CD14-positive monocyte (primary cell): Measurements from ENCODE around the gene ABTB2. TPM values are rescaled to one million over a fixed set of nuclear protein-coding genes. Genes with fewer than 3 reads are reported as not detected.

Experiments used
- DNase-seq, 3 donors: peaks; one replicate each; pipeline ENCODE4 v3.0.0-alpha.2; 2011 to 2022
- H2AFZ ChIP-seq: 2 replicates; pipeline ENCODE4 v1.6.0; 2012; ENCODE audit warnings: mild to moderate bottlenecking, low read depth, low read length, inconsistent platforms; ENCODE audit not compliant: insufficient read depth, poor library complexity, severe bottlenecking
- H3K27ac ChIP-seq, 2 donors: 1 replicate in 1 of 2; 2 replicates in 1 of 2; pipeline ENCODE4 v1.5.1; 2012 to 2013; ENCODE audit warnings: low read length in 2 of 2, control low read depth in 1 of 2, inconsistent platforms in 1 of 2, low read depth in 1 of 2, mild to moderate bottlenecking in 1 of 2
- H3K27me3 ChIP-seq, 2 donors: one replicate each; pipeline versions ENCODE4 v1.6.0 to v1.6.1; 2011 to 2013; ENCODE audit warnings: low read length in 2 of 2; ENCODE audit not compliant: control insufficient read depth in 2 of 2, insufficient read depth in 2 of 2
- H3K36me3 ChIP-seq, 2 donors: replicated peaks in 1 of 2; 1 replicate in 1 of 2; 2 replicates in 1 of 2; pipeline versions ENCODE4 v1.5.1 to v1.6.1; 2012 to 2013; ENCODE audit warnings: low read length in 2 of 2, control low read depth in 1 of 2, inconsistent platforms in 1 of 2, mild to moderate bottlenecking in 1 of 2; ENCODE audit not compliant: insufficient read depth in 2 of 2, control insufficient read depth in 1 of 2
- H3K4me1 ChIP-seq, 2 donors: 1 replicate in 1 of 2; 2 replicates in 1 of 2; pipeline versions ENCODE4 v1.5.1 to v1.6.1; 2012 to 2013; ENCODE audit warnings: low read length in 2 of 2, control low read depth in 1 of 2, inconsistent platforms in 1 of 2, mild to moderate bottlenecking in 1 of 2, moderate library complexity in 1 of 2; ENCODE audit not compliant: insufficient read depth in 2 of 2, control insufficient read depth in 1 of 2
- H3K4me2 ChIP-seq: replicated peaks from 2 replicates; pipeline ENCODE3; 2012; ENCODE audit warnings: low read length, moderate library complexity, mild to moderate bottlenecking; ENCODE audit not compliant: poor library complexity, severe bottlenecking; ENCODE audit errors: extremely low read depth
- H3K4me3 ChIP-seq, 3 experiments: fragments of 200-600 bp in 1 of 3; sonication (generic) in 1 of 3; replicated peaks in 1 of 3; 1 replicate in 2 of 3; 2 replicates in 1 of 3; pipeline ENCODE4 v1.5.1; 2011 to 2013; ENCODE audit warnings: low read length in 3 of 3, mild to moderate bottlenecking in 3 of 3, control low read depth in 2 of 3, low read depth in 2 of 3, inconsistent platforms in 1 of 3, moderate library complexity in 1 of 3
- H3K79me2 ChIP-seq: 2 replicates; pipeline ENCODE4 v1.6.0; 2012; ENCODE audit warnings: mild to moderate bottlenecking, control low read depth, inconsistent platforms, low read length, moderate library complexity; ENCODE audit not compliant: insufficient read depth
- H3K9ac ChIP-seq: 2 replicates; pipeline ENCODE4 v1.6.0; 2017; ENCODE audit warnings: low read length, mild to moderate bottlenecking; ENCODE audit not compliant: insufficient read depth, poor library complexity, severe bottlenecking
- H3K9me3 ChIP-seq, 2 donors: replicated peaks in 1 of 2; 1 replicate in 1 of 2; 2 replicates in 1 of 2; pipeline versions ENCODE4 v1.5.1 to v1.6.1; 2012 to 2013; ENCODE audit warnings: low read length in 2 of 2, control low read depth in 1 of 2; ENCODE audit not compliant: control insufficient read depth in 1 of 2, insufficient read depth in 1 of 2
- H4K20me1 ChIP-seq: 2 replicates; pipeline ENCODE4 v1.6.0; 2012; ENCODE audit warnings: mild to moderate bottlenecking, low read length, control low read depth, moderate library complexity; ENCODE audit not compliant: insufficient read depth
- H3K27ac Mint-ChIP-seq, 7 donors: one replicate each; pipeline ENCODE4 v1.8.0; 2020; ENCODE audit warnings: mild to moderate bottlenecking in 7 of 7, mixed read lengths in 7 of 7, moderate library complexity in 6 of 7, inconsistent platforms in 2 of 7
- H3K27me3 Mint-ChIP-seq, 3 donors: one replicate each; pipeline ENCODE4 v1.8.0; 2021 to 2022; ENCODE audit warnings: low read depth in 3 of 3, mild to moderate bottlenecking in 3 of 3, mixed read lengths in 3 of 3, moderate library complexity in 3 of 3, inconsistent platforms in 1 of 3
- H3K36me3 Mint-ChIP-seq, 2 donors: one replicate each; pipeline ENCODE4 v1.8.0; 2020; ENCODE audit warnings: mixed read lengths in 2 of 2, inconsistent platforms in 1 of 2, mild to moderate bottlenecking in 1 of 2
- H3K4me1 Mint-ChIP-seq: one replicate; pipeline ENCODE4 v1.8.0; 2020; ENCODE audit warnings: mild to moderate bottlenecking, mixed read lengths
- H3K4me3 Mint-ChIP-seq, 2 donors: one replicate each; pipeline ENCODE4 v1.8.0; 2020; ENCODE audit warnings: mild to moderate bottlenecking in 2 of 2, mixed read lengths in 2 of 2, moderate library complexity in 1 of 2
- H3K9me3 Mint-ChIP-seq, 7 donors: one replicate each; pipeline ENCODE4 v1.8.0; 2020 to 2022; ENCODE audit warnings: mixed read lengths in 7 of 7, mild to moderate bottlenecking in 6 of 7, moderate library complexity in 6 of 7, inconsistent platforms in 2 of 7
- CTCF ChIP-seq: fragments of 200-600 bp; IDR thresholded peaks from one replicate; pipeline ENCODE4 v1.8.0; 2022; ENCODE audit warnings: antibody characterized with exemption, mild to moderate bottlenecking
- WGBS: methylation state at CpG from one replicate; pipeline ENCODE4 v1.1.5; 2013; ENCODE audit warnings: missing lambda C conversion rate; ENCODE audit not compliant: insufficient coverage; 5-methylcytosine and 5-hydroxymethylcytosine counted together
- intact Hi-C, 2 donors: fragments of 100-400 bp; cut with micrococcal nuclease; formaldehyde crosslinking; loops; one replicate each; pipeline versions ENCODE4 v1.15.0 to v1.15.1; 2023
- polyA plus RNA-seq, 3 donors: library from polyadenylated mRNA; depleted of rRNA in 1 of 3; unstranded in 2 of 3; stranded (reverse) in 1 of 3; fragments of 300-500 nt in 2 of 3; fragments of >200 nt in 1 of 3; fragmentation: Illumina TruSeq in 2 of 3; gene quantifications; 1 replicate in 2 of 3; 2 replicates in 1 of 3; pipeline ENCODE4 v1.2.3, GENCODE V29; 2012 to 2021

ABTB2 gene
- polyA plus RNA-seq, 3 donors: 0.25 to 1.7 (median 0.26) TPM

GRCh38 chr11:34146866-34147265 lies 210.9 kb downstream of the ABTB2 start:
- intact Hi-C loops: no loop called here
- no peak overlapping the region for H2AFZ ChIP-seq
- Mint-ChIP-seq H3K4me1 (peaks cover 23% of the 10 kb centered on the region), H3K36me3 (peaks cover 74 to 79% of the 10 kb centered on the region in 2 donors), H3K27ac (peak overlapping the region in 3 of 7 donors; percentile 0 to 57 (median 50)), H3K9me3 (no peaks in the 10 kb centered on the region), H3K27me3 (no peaks in the 10 kb centered on the region), H3K4me3 (no peak overlapping the region)
- H4K20me1 ChIP-seq: no peaks in the 10 kb centered on the region
- no peak for DNase-seq
- peaks cover 68 to 96% of the 10 kb centered on the region in 2 donors for H3K36me3 ChIP-seq
- no peak overlapping the region for H3K9ac ChIP-seq
- H3K4me3 ChIP-seq: no peak overlapping the region
- H3K4me2 ChIP-seq: no peak overlapping the region
- H3K27ac ChIP-seq: no peak overlapping the region
- WGBS: 100% methylated on average over 3 of the region's 5 CpGs
- H3K4me1 ChIP-seq: peaks cover 15 to 18% of the 10 kb centered on the region in 2 donors
- H3K9me3 ChIP-seq: no peaks in the 10 kb centered on the region
- H3K27me3 ChIP-seq: no peaks in the 10 kb centered on the region
- TF ChIP-seq CTCF: no peak
- no peaks in the 10 kb centered on the region for H3K79me2 ChIP-seq

- Mint-ChIP-seq H3K4me1 (peaks cover 23% of the 10 kb centered on the region), H3K9me3 (no peaks in the 10 kb centered on the region), H3K27ac (peak overlapping the region in 3 of 7 donors; percentile 24 to 69 (median 50)), H3K4me3 (no peak overlapping the region), H3K27me3 (no peaks in the 10 kb centered on the region), H3K36me3 (peaks cover 75 to 82% of the 10 kb centered on the region in 2 donors)
- DNase-seq: no peak
- intact Hi-C loops: no loop called here
- no peak overlapping the region for H3K9ac ChIP-seq
- TF ChIP-seq CTCF: no peak
- H4K20me1 ChIP-seq: no peaks in the 10 kb centered on the region
- H3K4me2 ChIP-seq: no peak overlapping the region
- H3K27ac ChIP-seq: peak overlapping the region in 1 of 2 donors; percentile 41
- no peak overlapping the region for H2AFZ ChIP-seq
- no peaks in the 10 kb centered on the region for H3K9me3 ChIP-seq
- no peaks in the 10 kb centered on the region for H3K79me2 ChIP-seq
- WGBS: 92% methylated on average over 8 of the region's 12 CpGs
- no peak overlapping the region for H3K4me3 ChIP-seq
- H3K36me3 ChIP-seq: peaks cover 73 to 98% of the 10 kb centered on the region in 2 donors
- peaks cover 15 to 18% of the 10 kb centered on the region in 2 donors for H3K4me1 ChIP-seq
- no peaks in the 10 kb centered on the region for H3K27me3 ChIP-seq
Measured at GRCh38 chr11:34146411-34146810, 211.4 kb downstream of the ABTB2 start.
